Prostate gland (tissue), 2 donors: ENCODE data around the gene FGF11. TPM values are rescaled to one million over a fixed set of nuclear protein-coding genes. Genes with fewer than 3 reads are reported as not detected.

ENCODE experiments used
- DNase-seq: peaks from one replicate; pipeline ENCODE4 v3.0.0-alpha.2; 2019; ENCODE audit warnings: low spot score
- H3K27ac ChIP-seq, 2 donors: fragments of 200-600 bp; sonication (generic); 2 replicates each; pipeline ENCODE4 v1.5.1; 2017 to 2019
- H3K27me3 ChIP-seq: fragments of 200-600 bp; sonication (generic); replicated peaks from 2 replicates; pipeline ENCODE4 v1.5.1; 2019; ENCODE audit not compliant: insufficient read depth
- H3K36me3 ChIP-seq, 2 donors: fragments of 200-600 bp; sonication (generic); 1 replicate in 1 of 2; 2 replicates in 1 of 2; pipeline versions ENCODE4 v1.5.1 to v1.8.1; 2017 to 2019
- H3K4me1 ChIP-seq: fragments of 200-600 bp; sonication (generic); replicated peaks from 2 replicates; pipeline ENCODE4 v1.5.1; 2019
- H3K4me3 ChIP-seq, 2 donors: fragments of 200-600 bp; sonication (generic); 2 replicates each; pipeline ENCODE4 v1.5.1; 2017 to 2019
- H3K9me3 ChIP-seq: fragments of 200-600 bp; sonication (generic); 2 replicates; pipeline ENCODE4 v1.5.1; 2017
- CTCF ChIP-seq, 4 experiments: fragments of 200-600 bp in 2 of 4; fragments of 450-650 bp in 2 of 4; sonication (generic) in 2 of 4; IDR thresholded peaks; 1 replicate in 3 of 4; 2 replicates in 1 of 4; pipeline ENCODE4 v1.5.1; 2016 to 2019; ENCODE audit warnings: antibody characterized with exemption in 4 of 4, mild to moderate bottlenecking in 2 of 4, moderate library complexity in 2 of 4
- POLR2A ChIP-seq: fragments of 450-650 bp; IDR thresholded peaks from one replicate; pipeline ENCODE4 v1.6.1; 2016; ENCODE audit warnings: antibody characterized with exemption, mild to moderate bottlenecking
- POLR2AphosphoS5 ChIP-seq: sonication (generic); formaldehyde crosslinking; IDR thresholded peaks from one replicate; pipeline ENCODE4 v1.6.1; 2017; ENCODE audit warnings: antibody characterized with exemption
- WGBS: methylation state at CpG from one replicate; pipeline ENCODE4 v1.1.5; 2018; 5-methylcytosine and 5-hydroxymethylcytosine counted together
- intact Hi-C: fragments of 100-400 bp; cut with DNase I; formaldehyde crosslinking; loops from one replicate; pipeline ENCODE4 v1.14.2; 2022
- total RNA-seq, 2 donors: library from RNA; depleted of rRNA; stranded (reverse); fragments of >200 nt; gene quantifications; one replicate each; pipeline ENCODE4 v1.1.0, GENCODE V29; 2016

The FGF11 gene
- total RNA-seq, 2 donors from 2014 or later, result 1.2 to 4.2 TPM

DNA sequence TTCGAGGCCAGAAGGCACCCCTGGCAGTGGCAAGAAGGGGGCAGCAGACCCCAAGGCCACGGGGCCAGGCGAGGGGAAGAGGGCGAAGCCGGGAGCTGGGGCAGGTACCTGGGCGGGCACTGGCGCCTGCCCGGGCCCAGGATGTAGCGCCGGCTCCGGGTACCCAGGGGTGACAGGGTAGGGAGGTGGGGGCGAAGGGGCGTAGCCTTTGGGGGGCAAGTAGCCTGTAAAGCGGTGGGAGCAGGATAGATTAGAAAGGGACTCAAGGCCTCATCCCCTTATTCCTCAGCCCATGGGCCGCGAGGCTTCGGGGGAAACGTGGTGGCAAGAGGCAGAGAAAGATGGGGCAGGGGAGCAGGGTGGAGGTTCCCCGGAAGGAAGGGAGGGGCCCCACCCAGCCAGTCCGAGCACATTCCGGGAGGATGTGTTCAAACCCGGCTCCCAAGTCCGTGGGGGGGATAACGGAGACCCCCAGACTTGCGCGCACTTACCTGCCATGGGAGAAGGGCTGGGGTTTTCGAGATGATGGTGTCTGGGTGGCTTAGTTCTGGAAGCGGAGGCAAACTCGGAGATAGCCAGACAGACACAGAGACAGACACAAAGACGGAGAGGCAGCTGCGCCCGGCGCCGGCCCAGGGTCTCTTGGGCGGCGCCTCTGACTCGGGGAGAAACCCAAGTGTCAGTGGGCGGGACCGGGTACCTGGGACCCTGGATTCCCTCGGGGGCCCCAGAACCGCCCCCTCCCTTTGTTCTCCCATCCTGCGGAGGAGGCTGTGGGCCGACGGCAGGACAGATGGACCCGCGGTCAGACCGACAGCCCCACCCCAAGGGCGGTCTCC, 45.5 kb upstream of the FGF11 start:
- DNase-seq, result no peak
- no peaks in the 10 kb centered on the region for H3K27me3 ChIP-seq
- intact Hi-C loops, result loop anchor here (5.0 kb wide), 1 partner anchor 42 kb away; the partner anchor contains the start of gene KCTD11
- H3K36me3 ChIP-seq, result peaks cover 0 to 10% of the 10 kb centered on the region in 2 donors
- H3K4me1 ChIP-seq, result no peaks in the 10 kb centered on the region
- peak overlapping the region; percentile 74 to 87 for H3K27ac ChIP-seq
- peak overlapping the region; percentile 48 to 62 for H3K4me3 ChIP-seq
- TF ChIP-seq POLR2AphosphoS5, result no peak
- no peaks in the 10 kb centered on the region for H3K9me3 ChIP-seq
- WGBS, result 4% methylated on average over 45 of the region's 48 CpGs

DNA sequence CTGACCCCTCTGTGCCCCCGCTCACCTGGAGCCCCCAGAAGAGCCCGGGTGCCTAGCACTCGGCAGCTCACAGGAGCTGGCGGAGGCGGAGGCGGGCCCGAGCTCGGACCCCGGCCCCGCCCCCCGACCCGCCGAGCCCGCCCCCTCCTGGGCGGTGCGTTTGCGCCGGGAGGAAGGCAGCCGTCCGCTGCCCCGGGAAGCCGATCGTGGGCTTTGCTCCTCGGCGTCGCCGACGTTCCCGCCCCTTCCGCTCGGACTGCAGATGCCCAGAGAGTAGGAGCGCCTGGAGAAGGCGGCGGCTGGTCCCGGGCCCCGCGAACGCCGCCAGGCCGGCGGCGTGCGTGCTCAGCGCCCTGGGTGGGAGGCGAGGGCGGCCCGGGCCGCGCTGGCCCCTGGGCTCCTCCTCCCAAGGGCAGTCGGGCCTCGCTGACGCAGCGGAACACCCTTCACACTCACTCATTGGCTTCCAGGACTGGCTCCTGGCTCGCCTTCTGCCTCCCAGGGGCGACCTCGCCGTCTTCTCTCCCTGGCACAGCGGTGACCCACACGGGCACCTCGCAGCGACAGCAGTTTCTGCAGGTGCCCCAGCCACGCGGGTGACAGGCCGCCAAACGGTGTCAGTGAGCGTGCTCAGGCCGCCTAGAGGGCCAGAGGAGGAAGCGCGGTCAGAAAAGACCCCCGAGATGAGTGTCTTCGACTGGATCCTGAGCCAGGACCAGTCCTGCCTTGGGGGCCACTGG, 44.7 kb upstream of the FGF11 start, which contains the start of gene PLSCR3:
PLSCR3 (minus strand) TSS at position 74 of the 740 bp plus-strand sequence. CDS start 415 bp downstream, outside the sequence.
- intact Hi-C loops, result loop anchor here (5.0 kb wide), 1 partner anchor 42 kb away; the partner anchor contains the start of gene KCTD11
- H3K27ac ChIP-seq, result peak within 1 kb of the TSS; percentile 74 to 87
- H3K4me3 ChIP-seq, result peak within 1 kb of the TSS; percentile 48 to 62
- DNase-seq, result peak; percentile 80
- peaks cover 0 to 8% of the 10 kb centered on the region in 2 donors for H3K36me3 ChIP-seq
- H3K4me1 ChIP-seq, result no peaks in the 10 kb centered on the region
- TF ChIP-seq POLR2AphosphoS5 (peak; percentile 71), POLR2A (peak; percentile 89), CTCF (IDR thresholded peaks at IDR 0.05) (peak; percentile 15 to 50 (median 38))
- no peaks in the 10 kb centered on the region for H3K27me3 ChIP-seq
- under 1% methylated on average over 59 of the region's 71 CpGs for WGBS
- no peaks in the 10 kb centered on the region for H3K9me3 ChIP-seq

DNA sequence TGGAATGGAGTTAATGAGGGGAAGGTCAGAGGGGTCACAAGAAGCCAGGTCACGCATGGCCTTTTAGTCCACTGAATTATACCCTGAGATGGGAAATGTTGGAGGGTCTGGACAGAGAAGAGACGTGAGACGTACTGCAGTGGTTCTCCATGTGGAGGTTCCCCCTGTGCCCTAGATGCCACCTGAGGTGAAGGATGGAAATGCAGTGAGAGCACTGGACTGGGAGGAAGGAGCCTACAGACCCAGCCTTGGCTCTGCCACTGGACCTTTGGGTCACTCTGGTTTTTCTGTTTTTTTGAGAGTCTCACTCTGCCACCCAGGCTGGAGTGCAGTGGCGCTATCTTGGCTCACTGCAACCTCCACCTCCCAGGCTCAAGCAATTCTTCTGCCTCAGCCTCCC, 43.2 kb upstream of the FGF11 start:
- H3K27ac ChIP-seq, result no peak overlapping the region
- intact Hi-C loops, result no loop called here
- no peaks in the 10 kb centered on the region for H3K4me1 ChIP-seq
- no peak for DNase-seq
- WGBS, result 92% methylated on average over 4 of the region's 4 CpGs
- no peak overlapping the region for H3K4me3 ChIP-seq
- TF ChIP-seq POLR2AphosphoS5, result no peak
- TF ChIP-seq CTCF (IDR thresholded peaks at IDR 0.05), result no peak
- no peak for TF ChIP-seq POLR2A
- H3K36me3 ChIP-seq, result peaks cover 0 to 4% of the 10 kb centered on the region in 2 donors
- no peaks in the 10 kb centered on the region for H3K27me3 ChIP-seq
- H3K9me3 ChIP-seq, result no peaks in the 10 kb centered on the region

DNA sequence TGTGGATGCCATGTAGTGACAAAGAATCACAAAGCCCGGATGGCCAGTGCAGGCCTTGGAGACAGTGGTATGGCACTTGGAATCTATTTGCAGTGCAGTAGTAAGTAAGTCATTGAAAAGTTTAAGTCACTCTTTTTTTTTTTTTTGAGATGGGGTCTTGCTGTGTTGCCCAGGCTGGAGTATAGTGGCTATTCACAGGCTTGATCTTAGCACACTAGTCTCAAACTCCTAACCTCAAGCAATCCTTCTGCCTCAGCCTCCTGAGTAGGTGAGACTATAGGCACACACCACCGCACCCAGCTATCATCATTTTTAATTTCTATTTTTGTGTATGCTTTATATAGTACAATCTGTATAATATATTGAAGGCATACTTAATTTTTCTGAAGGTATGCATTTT, 40.7 kb upstream of the FGF11 start:
- DNase-seq, result no peak
- 82% methylated on average over 2 of the region's 2 CpGs for WGBS
- TF ChIP-seq POLR2A (no peak), CTCF (IDR thresholded peaks at IDR 0.05) (no peak)
- Histone ChIP-seq H3K27ac (no peak overlapping the region), H3K4me1 (no peaks in the 10 kb centered on the region), H3K27me3 (no peaks in the 10 kb centered on the region), H3K4me3 (no peak overlapping the region), H3K9me3 (no peaks in the 10 kb centered on the region), H3K36me3 (no peaks in the 10 kb centered on the region)
- intact Hi-C loops, result no loop called here

DNA sequence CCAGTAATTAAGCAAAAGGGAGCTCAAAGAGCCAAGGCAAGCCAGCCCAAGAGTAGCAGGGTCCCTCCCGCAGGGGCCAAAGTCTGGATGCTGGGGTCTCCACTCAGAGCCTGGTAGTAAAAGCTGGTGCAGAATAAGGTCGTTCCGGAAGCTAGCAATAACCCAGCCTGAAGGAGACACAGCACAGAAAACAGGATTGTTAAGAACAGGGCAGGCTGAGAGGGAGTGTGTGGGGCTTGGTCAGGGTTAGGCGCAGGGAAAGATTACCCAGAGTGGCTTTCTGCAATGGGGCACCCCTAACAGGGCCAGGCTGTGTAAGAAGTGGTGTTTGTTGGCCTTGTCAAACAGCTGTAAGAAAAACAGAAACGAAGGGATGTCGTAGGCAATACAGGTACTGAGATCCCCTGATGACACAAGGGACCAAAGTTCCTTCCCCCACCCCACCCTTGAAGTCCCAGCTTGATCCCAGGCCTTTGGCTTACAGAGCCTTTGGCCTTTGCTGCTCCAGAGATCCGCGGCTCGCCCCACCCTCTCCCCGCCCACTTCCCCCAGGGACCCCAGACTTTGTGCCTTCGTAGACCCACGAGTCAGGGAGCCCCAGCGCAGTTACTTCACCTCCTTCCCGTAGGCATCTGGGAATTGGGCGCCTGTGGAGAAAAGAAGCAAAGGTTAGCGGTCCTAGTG, 36.1 kb upstream of the FGF11 start:
- intact Hi-C loops, result loop anchor here (5.0 kb wide), 1 partner anchor 74 kb away; the partner anchor contains the start of gene ZBTB4
- Histone ChIP-seq H3K4me1 (no peaks in the 10 kb centered on the region), H3K9me3 (no peaks in the 10 kb centered on the region), H3K4me3 (peak overlapping the region; percentile 70 to 80), H3K27ac (peak overlapping the region; percentile 83 to 86), H3K36me3 (no peaks in the 10 kb centered on the region), H3K27me3 (no peaks in the 10 kb centered on the region)
- WGBS, result 8% methylated on average over 16 of the region's 16 CpGs
- no peak for TF ChIP-seq POLR2A
- TF ChIP-seq POLR2AphosphoS5, result no peak
- no peak for DNase-seq
